Gastroesophageal sphincter (tissue), 3 donors: ENCODE measurements around the gene GET3.

Source experiments
- CTCF ChIP-seq, 4 experiments: fragments of 200-600 bp in 2 of 4; fragments of 450-650 bp in 2 of 4; sonication (generic) in 1 of 4; IDR thresholded peaks; one replicate each; pipeline ENCODE4 v1.5.1; 2017 to 2019; ENCODE audit warnings: antibody characterized with exemption in 4 of 4, mild to moderate bottlenecking in 2 of 4, moderate library complexity in 2 of 4
- EP300 ChIP-seq: sonication (generic); formaldehyde crosslinking; IDR thresholded peaks from one replicate; pipeline ENCODE4 v1.6.1; 2017; ENCODE audit warnings: antibody characterized with exemption, mild to moderate bottlenecking
- POLR2A ChIP-seq, 2 donors: fragments of 450-650 bp; IDR thresholded peaks; one replicate each; pipeline ENCODE4 v1.6.1; 2017; ENCODE audit warnings: antibody characterized with exemption in 2 of 2, mild to moderate bottlenecking in 2 of 2, moderate library complexity in 1 of 2
- POLR2AphosphoS5 ChIP-seq: sonication (generic); formaldehyde crosslinking; IDR thresholded peaks from one replicate; pipeline ENCODE4 v1.6.1; 2017; ENCODE audit warnings: antibody characterized with exemption

DNA sequence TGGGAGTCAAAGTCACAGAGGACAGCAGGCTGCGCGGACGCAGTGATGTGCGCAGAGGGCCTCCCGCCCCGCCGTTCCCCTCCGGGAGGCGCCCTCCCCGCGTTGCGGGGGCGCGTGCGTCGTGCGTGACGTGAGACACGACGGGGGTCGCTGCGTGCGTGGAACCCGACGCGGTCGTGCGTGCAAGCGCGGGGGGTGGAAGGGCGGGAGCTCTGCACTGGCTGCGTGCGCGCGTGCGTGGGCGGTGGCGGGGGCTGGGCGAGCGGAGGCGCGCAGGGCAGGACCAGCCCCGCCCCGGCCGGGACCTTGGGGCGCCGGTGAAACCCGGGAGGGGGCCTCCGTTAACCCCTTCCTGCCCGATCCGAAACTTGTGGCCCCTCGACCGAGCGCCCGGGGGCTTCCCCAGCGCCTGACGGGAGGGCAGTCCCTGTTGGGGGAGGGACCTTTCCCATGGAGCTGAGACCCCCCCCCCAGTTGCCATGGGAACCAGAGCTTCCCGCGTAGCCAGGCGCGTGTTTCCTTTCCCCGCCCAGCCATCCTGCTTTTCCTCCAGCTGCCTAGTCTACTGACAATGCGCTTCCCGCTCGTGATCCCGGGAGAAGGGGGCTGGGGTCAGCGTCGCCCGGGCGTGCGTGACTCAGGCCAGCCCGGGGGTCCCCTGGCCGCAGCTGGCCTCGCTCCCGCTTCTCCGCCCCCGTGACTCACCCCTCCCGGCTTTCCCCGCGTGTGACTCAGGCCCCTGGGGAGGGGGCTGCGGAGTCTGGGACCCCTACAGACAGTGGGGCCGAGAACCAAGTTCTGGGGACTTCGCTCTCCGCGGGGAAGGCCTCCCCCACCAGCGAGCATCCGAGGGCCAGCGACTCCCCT is 45.4 kb downstream of the GET3 start:
- TF ChIP-seq CTCF (IDR thresholded peaks at IDR 0.05) = peak in 1 of 4 experiments; percentile 30
- TF ChIP-seq POLR2A (IDR thresholded peaks at IDR 0.05) = peak; percentile 72 to 79
- TF ChIP-seq EP300 = peak; percentile 97
- peak; percentile 98 for TF ChIP-seq POLR2AphosphoS5
